ENCODE results near the gene MAGI2. TPM values are rescaled to one million over a fixed set of nuclear protein-coding genes. Genes with fewer than 3 reads are reported as not detected.

MAGI2 gene
- total and polyA plus RNA-seq, 2 of the 13 experiments (the other 11 are each of a cell fraction or from before 2014, with no cell fraction given) = 1.5 to 3.8 TPM

- TF ChIP-seq ZNF512B (CRISPR knock-in tag; IDR thresholded peaks at IDR 0.05; ENCODE audit: borderline replicate concordance) = no peak
Measured at GRCh38 chr7:78594156-78594555, 859.3 kb downstream of the MAGI2 start (continued).

DNA sequence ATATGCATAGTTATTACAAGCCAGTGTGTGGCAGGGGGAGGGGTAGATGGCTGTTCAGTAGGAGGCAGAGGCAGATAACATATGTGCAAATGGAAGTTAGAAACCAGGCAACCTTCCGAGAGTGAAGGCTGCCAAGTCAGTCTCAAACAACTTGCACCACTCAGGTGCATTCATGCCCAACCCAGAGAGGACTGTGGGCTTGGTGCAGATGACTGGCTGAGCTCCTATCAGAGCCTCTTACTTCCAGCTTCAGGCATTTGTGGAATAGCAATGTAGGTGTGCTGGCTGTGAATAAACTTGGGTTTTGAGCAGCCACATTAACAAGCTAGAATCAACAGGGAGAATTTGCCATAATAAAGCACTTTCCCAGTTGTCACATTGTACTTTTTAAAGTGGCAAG lies 865.1 kb downstream of the MAGI2 start:
- POLR2A ChIA-PET = no interaction called here

More for the DNA sequence above, 865.1 kb downstream of the MAGI2 start:
- H3K79me2 ChIP-seq (ENCODE audit: insufficient read depth, low read length) = no peaks in the 10 kb centered on the region
- intact Hi-C loops (cut with micrococcal nuclease; ENCODE audit: unreplicated experiment) (loop anchor here (5.0 to 10.0 kb wide), 2 partner anchors 74 to 589 kb away; no protein-coding TSS in a partner anchor), in situ Hi-C loops (cut with HindIII; ENCODE audit: extremely low pct_ligation_motif_present, low pct_unique_long_range_greater_than_20kb) (no loop called here)
- no peak overlapping the region for H3K4me3 ChIP-seq (replicated peaks in 1 of 3; ENCODE audit: insufficient read depth in 1 of 3, low read depth in 2 of 3, low read length in 3 of 3)
- no peak for TF ChIP-seq ZBTB2 (CRISPR knock-in tag; IDR thresholded peaks at IDR 0.05; ENCODE audit: low read depth)
- TF ChIP-seq HOXA5 (CRISPR knock-in tag; IDR thresholded peaks at IDR 0.05) = no peak
- TF ChIP-seq RELA (CRISPR knock-in tag; IDR thresholded peaks at IDR 0.05) = no peak
- no peak for TF ChIP-seq ZNF772 (CRISPR knock-in tag; IDR thresholded peaks at IDR 0.05)
- TF ChIP-seq RBM39 (IDR thresholded peaks at IDR 0.05; ENCODE audit: low read depth, low read length, poor library complexity, severe bottlenecking) = no peak
- no peak for TF ChIP-seq SNAI1 (CRISPR knock-in tag; IDR thresholded peaks at IDR 0.05; ENCODE audit: borderline replicate concordance)
- TF ChIP-seq ZC3H13 (CRISPR knock-in tag; IDR thresholded peaks at IDR 0.05) = no peak
- TF ChIP-seq PITX1 (CRISPR knock-in tag; IDR thresholded peaks at IDR 0.05) = no peak
- no peak for TF ChIP-seq WIZ (CRISPR knock-in tag; IDR thresholded peaks at IDR 0.05)
- TF ChIP-seq ZSCAN29 (CRISPR knock-in tag; conservative IDR thresholded peaks at IDR 0.05) = no peak
- TF ChIP-seq ZNF530 (CRISPR knock-in tag; IDR thresholded peaks at IDR 0.05; ENCODE audit: low read depth) = no peak
- no peak for TF ChIP-seq SOX13 (IDR thresholded peaks at IDR 0.05)
- no peak for TF ChIP-seq SOX13 (CRISPR knock-in tag; conservative IDR thresholded peaks at IDR 0.05 in 1 of 2, IDR thresholded peaks at IDR 0.05 in 1 of 2)
- TF ChIP-seq ZFP36 (IDR thresholded peaks at IDR 0.05; ENCODE audit: borderline replicate concordance, low read depth, low read length, partially characterized antibody) = no peak
- TF ChIP-seq ZNF205 (CRISPR knock-in tag; IDR thresholded peaks at IDR 0.05) = no peak
- no peak for TF ChIP-seq GPBP1L1 (CRISPR knock-in tag; IDR thresholded peaks at IDR 0.05)
- no peak for TF ChIP-seq SETDB1 (CRISPR knock-in tag; IDR thresholded peaks at IDR 0.05; ENCODE audit: borderline replicate concordance)
- no peak for TF ChIP-seq ZFP62 (CRISPR knock-in tag; IDR thresholded peaks at IDR 0.05)
- no peak for TF ChIP-seq RFXANK (CRISPR knock-in tag; IDR thresholded peaks at IDR 0.05)
- H3K27me3 ChIP-seq (ENCODE audit: control insufficient read depth in 1 of 2, insufficient read depth in 2 of 2, low read length in 2 of 2) = no peaks in the 10 kb centered on the region
- FAIRE-seq = no peak
- H3K36me3 ChIP-seq (replicated peaks in 1 of 2; ENCODE audit: control insufficient read depth in 1 of 2, insufficient read depth in 2 of 2, low read length in 2 of 2) = no peaks in the 10 kb centered on the region
- WGBS (ENCODE audit: low lambda C conversion rate) = no CpG with 5 or more reads among the region's 1 CpG
- H3K9me3 ChIP-seq (ENCODE audit: low read length) = no peaks in the 10 kb centered on the region
- DNase-seq (ENCODE audit: low spot score) = no peak
- H3K4me2 ChIP-seq (ENCODE audit: low read depth, low read length) = no peak overlapping the region
- no peak for ATAC-seq
- peaks cover 11% of the 10 kb centered on the region for H3K4me1 ChIP-seq (ENCODE audit: insufficient read depth, low read length)
- no peak overlapping the region for H3K27ac ChIP-seq (ENCODE audit: extremely low read length, insufficient read depth, low read length)
- H3K9ac ChIP-seq (ENCODE audit: insufficient read depth, low read depth, low read length) = no peak overlapping the region
- H2AFZ ChIP-seq (ENCODE audit: low read length) = no peak overlapping the region
- H4K20me1 ChIP-seq (ENCODE audit: insufficient read depth, low read length) = no peaks in the 10 kb centered on the region
- no TSS peak for BruUV-seq (replicated peaks)
- CTCF ChIA-PET (ENCODE audit: low intra/inter-chr PET ratio, low total read pairs) = no interaction called here
